ENCODE data around the gene BTBD9. TPM values are rescaled to one million over a fixed set of nuclear protein-coding genes. Genes with fewer than 3 reads are reported as not detected.
A peak's percentile ranks its signal among the peaks of the same experiment; 100 is the strongest.

BTBD9 gene
- total and polyA plus RNA-seq, 2 donors (not counting 1 experiment from before 2014, with no cell fraction given): 4.1 to 48.9 TPM

- Histone ChIP-seq H3K4me2 (replicated peaks; ENCODE audit: low read depth, low read length, poor library complexity, severe bottlenecking) (no peak overlapping the region), H3K36me3 (replicated peaks in 1 of 2; ENCODE audit: control extremely low read depth in 1 of 2, control insufficient read depth in 1 of 2, extremely low read depth in 1 of 2, insufficient read depth in 2 of 2, low read length in 1 of 2) (peaks cover 0 to 14% of the 10 kb centered on the region in 2 experiments), H3K27me3 (replicated peaks in 1 of 4; ENCODE audit: control extremely low read depth in 1 of 4, control insufficient read depth in 3 of 4, insufficient read depth in 4 of 4, low read length in 3 of 4) (no peaks in the 10 kb centered on the region), H3K27ac (ENCODE audit: low read length in 2 of 2) (no peak overlapping the region), H3K4me3 (ENCODE audit: control extremely low read depth in 1 of 5, extremely low read depth in 1 of 5, insufficient read depth in 1 of 5, low read depth in 2 of 5, low read length in 4 of 5) (no peak overlapping the region), H3K9ac (ENCODE audit: low read length) (no peak overlapping the region), H2AFZ (ENCODE audit: insufficient read depth, low read depth, low read length, poor library complexity, severe bottlenecking) (no peak overlapping the region), H3K9me3 (ENCODE audit: control extremely low read depth in 1 of 3, control insufficient read depth in 2 of 3, insufficient read depth in 1 of 3, low read length in 2 of 3) (no peaks in the 10 kb centered on the region), H4K20me1 (ENCODE audit: control insufficient read depth, insufficient read depth, low read length, poor library complexity, severe bottlenecking) (no peaks in the 10 kb centered on the region), H3K4me1 (ENCODE audit: control insufficient read depth in 2 of 2, insufficient read depth in 2 of 2, low read length in 2 of 2) (no peaks in the 10 kb centered on the region), H3K79me2 (ENCODE audit: control insufficient read depth, insufficient read depth, low read length) (no peaks in the 10 kb centered on the region)
- Mint-ChIP-seq H3K9me3 (ENCODE audit: insufficient read depth) (no peaks in the 10 kb centered on the region), H3K4me1 (no peaks in the 10 kb centered on the region), H3K27me3 (no peaks in the 10 kb centered on the region), H3K27ac (peak overlapping the region; percentile 10), H3K4me3 (no peak overlapping the region)
- WGBS (ENCODE audit: insufficient coverage): 96% methylated on average over 10 of the region's 11 CpGs
- intact Hi-C loops (cut with micrococcal nuclease): no loop called here
- ChIA-PET POLR2A (no interaction called here), CTCF (no interaction called here)
- TF ChIP-seq EZH2 (IDR thresholded peaks at IDR 0.05; ENCODE audit: borderline replicate concordance, insufficient read depth, low read depth, low read length, poor library complexity, severe bottlenecking) (no peak), CTCF (IDR thresholded peaks at IDR 0.05) (no peak)
- DNase-seq (no peak), ATAC-seq (ENCODE audit: low read depth) (no peak)
Measured at GRCh38 chr6:38184585-38185080, 455.1 kb downstream of the BTBD9 start.

GRCh38 chr6:38183856-38184584 lies 455.7 kb downstream of the BTBD9 start:
- Mint-ChIP-seq H3K9me3 (ENCODE audit: insufficient read depth) (no peaks in the 10 kb centered on the region), H3K27me3 (no peaks in the 10 kb centered on the region), H3K4me1 (no peaks in the 10 kb centered on the region), H3K27ac (no peak overlapping the region), H3K4me3 (no peak overlapping the region)
- Histone ChIP-seq H3K36me3 (replicated peaks in 1 of 2; ENCODE audit: control extremely low read depth in 1 of 2, control insufficient read depth in 1 of 2, extremely low read depth in 1 of 2, insufficient read depth in 2 of 2, low read length in 1 of 2) (peaks cover 0 to 14% of the 10 kb centered on the region in 2 experiments), H3K27me3 (replicated peaks in 1 of 4; ENCODE audit: control extremely low read depth in 1 of 4, control insufficient read depth in 3 of 4, insufficient read depth in 4 of 4, low read length in 3 of 4) (no peaks in the 10 kb centered on the region), H3K9ac (ENCODE audit: low read length) (no peak overlapping the region), H2AFZ (ENCODE audit: insufficient read depth, low read depth, low read length, poor library complexity, severe bottlenecking) (no peak overlapping the region), H3K4me3 (ENCODE audit: control extremely low read depth in 1 of 5, extremely low read depth in 1 of 5, insufficient read depth in 1 of 5, low read depth in 2 of 5, low read length in 4 of 5) (no peak overlapping the region), H3K4me1 (ENCODE audit: control insufficient read depth in 2 of 2, insufficient read depth in 2 of 2, low read length in 2 of 2) (no peaks in the 10 kb centered on the region), H4K20me1 (ENCODE audit: control insufficient read depth, insufficient read depth, low read length, poor library complexity, severe bottlenecking) (no peaks in the 10 kb centered on the region), H3K79me2 (ENCODE audit: control insufficient read depth, insufficient read depth, low read length) (no peaks in the 10 kb centered on the region), H3K9me3 (ENCODE audit: control extremely low read depth in 1 of 3, control insufficient read depth in 2 of 3, insufficient read depth in 1 of 3, low read length in 2 of 3) (no peaks in the 10 kb centered on the region), H3K4me2 (replicated peaks; ENCODE audit: low read depth, low read length, poor library complexity, severe bottlenecking) (no peak overlapping the region), H3K27ac (ENCODE audit: low read length in 2 of 2) (no peak overlapping the region)
- TF ChIP-seq CTCF (IDR thresholded peaks at IDR 0.05) (no peak), EZH2 (IDR thresholded peaks at IDR 0.05; ENCODE audit: borderline replicate concordance, insufficient read depth, low read depth, low read length, poor library complexity, severe bottlenecking) (no peak)
- DNase-seq (no peak), ATAC-seq (ENCODE audit: low read depth) (no peak)
- POLR2A ChIA-PET: no interaction called here
- CTCF ChIA-PET: no interaction called here
- 96% methylated on average over 11 of the region's 13 CpGs for WGBS (ENCODE audit: insufficient coverage)
- intact Hi-C loops (cut with micrococcal nuclease): no loop called here

Measured in B cell (primary cell).